H1 (cell line): ENCODE measurements around the gene PTGES2. TPM values are rescaled to one million over a fixed set of nuclear protein-coding genes. Genes with fewer than 3 reads are reported as not detected.

Experiments
- CTCF ChIA-PET: fragments of 300-600 bp; sonication (Branson Sonifier 250); formaldehyde crosslinking; loops from one replicate; lab custom pipeline; 2021; ENCODE audit not compliant: partially characterized antibody; lab: Charles Lee
- POLR2A ChIA-PET: fragments of 300-600 bp; sonication (Branson Sonifier 250); formaldehyde crosslinking; loops from one replicate; lab custom pipeline; 2021; ENCODE audit warnings: inconsistent platforms; ENCODE audit not compliant: partially characterized antibody; lab: Charles Lee
- DNase-seq, 2 experiments: peaks; one replicate each; pipeline versions ENCODE4 v3.0.0 to v3.0.0-alpha.2; 2010 to 2022; ENCODE audit warnings: low spot score in 2 of 2, low read depth in 1 of 2, mixed read lengths in 1 of 2
- FAIRE-seq: peaks from 2 replicates; lab custom pipeline; 2011; peaks lifted over from hg19 to GRCh38; lab: Jason Lieb, UNC
- H2AFZ ChIP-seq: 2 replicates; pipeline ENCODE4 v1.8.1; 2012; ENCODE audit warnings: low read length, inconsistent platforms
- H2AK5ac ChIP-seq: 2 replicates; pipeline ENCODE4 v1.6.1; 2013; ENCODE audit warnings: low read depth, low read length
- H2BK120ac ChIP-seq: replicated peaks from 2 replicates; pipeline ENCODE3; 2013; ENCODE audit warnings: low read depth, low read length, inconsistent platforms
- H2BK12ac ChIP-seq: 2 replicates; pipeline ENCODE4 v1.6.1; 2013; ENCODE audit warnings: low read depth, low read length
- H2BK15ac ChIP-seq: 2 replicates; pipeline ENCODE4 v1.6.1; 2013; ENCODE audit warnings: low read length
- H2BK20ac ChIP-seq: 2 replicates; pipeline ENCODE4 v1.6.1; 2013; ENCODE audit warnings: low read length
- H2BK5ac ChIP-seq: 2 replicates; pipeline ENCODE4 v1.6.1; 2013; ENCODE audit warnings: low read depth, low read length
- H3K14ac ChIP-seq: 2 replicates; pipeline ENCODE4 v1.6.1; 2013; ENCODE audit warnings: inconsistent platforms; ENCODE audit not compliant: insufficient read length
- H3K18ac ChIP-seq: 2 replicates; pipeline ENCODE4 v1.6.1; 2013; ENCODE audit warnings: low read length; ENCODE audit errors: extremely low read depth
- H3K23ac ChIP-seq: 2 replicates; pipeline ENCODE4 v1.6.1; 2013; ENCODE audit warnings: inconsistent platforms; ENCODE audit not compliant: insufficient read length
- H3K23me2 ChIP-seq: 2 replicates; pipeline ENCODE4 v1.6.1; 2013; ENCODE audit warnings: low read depth, low read length
- H3K27ac ChIP-seq: 2 replicates; pipeline ENCODE4 v1.6.1; 2011; ENCODE audit warnings: low read depth, low read length, inconsistent platforms
- H3K27me3 ChIP-seq, 4 experiments: replicated peaks in 1 of 4; 1 replicate in 1 of 4; 2 replicates in 3 of 4; pipeline versions ENCODE4 v1.6.1 to v1.8.1; 2011 to 2013; ENCODE audit warnings: low read length in 3 of 4, mild to moderate bottlenecking in 3 of 4, inconsistent platforms in 2 of 4, mixed read lengths in 2 of 4, moderate library complexity in 1 of 4; ENCODE audit not compliant: control insufficient read depth in 3 of 4, insufficient read depth in 3 of 4; ENCODE audit errors: extremely low read depth in 1 of 4
- H3K36me3 ChIP-seq, 4 experiments: 2 replicates each; pipeline versions ENCODE4 v1.6.1 to v1.8.1; 2011 to 2013; ENCODE audit warnings: mild to moderate bottlenecking in 4 of 4, low read length in 3 of 4, moderate library complexity in 2 of 4, control low read depth in 1 of 4, inconsistent platforms in 1 of 4; ENCODE audit not compliant: insufficient read depth in 4 of 4, control insufficient read depth in 2 of 4
- H3K4ac ChIP-seq: replicated peaks from 2 replicates; pipeline ENCODE3; 2013; ENCODE audit warnings: low read length, low read depth, mixed read lengths, inconsistent platforms; ENCODE audit not compliant: insufficient read length
- H3K4me1 ChIP-seq, 4 experiments: replicated peaks in 1 of 4; 1 replicate in 1 of 4; 2 replicates in 3 of 4; pipeline versions ENCODE4 v1.6.1 to v1.8.1; 2011 to 2013; ENCODE audit warnings: low read length in 3 of 4, inconsistent platforms in 2 of 4, mixed read lengths in 1 of 4; ENCODE audit not compliant: insufficient read depth in 4 of 4, control insufficient read depth in 3 of 4
- H3K4me2 ChIP-seq, 2 experiments: 2 replicates each; pipeline versions ENCODE4 v1.6.1 to v1.8.1; 2011 to 2013; ENCODE audit warnings: low read depth in 2 of 2, low read length in 2 of 2, control low read depth in 1 of 2, inconsistent platforms in 1 of 2, mild to moderate bottlenecking in 1 of 2; ENCODE audit not compliant: insufficient read depth in 1 of 2
- H3K4me3 ChIP-seq, 4 experiments: fragments of 200-600, 300-600 bp in 1 of 4; sonication (generic), shearing (Covaris generic), sonication (Bioruptor Twin) in 1 of 4; 2 replicates each; pipeline versions ENCODE4 v1.5.1 to v1.8.1; 2011 to 2016; ENCODE audit warnings: low read length in 4 of 4, low read depth in 3 of 4, control low read depth in 2 of 4, inconsistent platforms in 2 of 4, mild to moderate bottlenecking in 2 of 4, mixed read lengths in 1 of 4, moderate library complexity in 1 of 4; ENCODE audit not compliant: insufficient read depth in 2 of 4; ENCODE audit errors: extremely low read depth in 1 of 4
- H3K56ac ChIP-seq: replicated peaks from 2 replicates; pipeline ENCODE3; 2013; ENCODE audit warnings: low read depth, mild to moderate bottlenecking, mixed read lengths, low read length, inconsistent platforms; ENCODE audit not compliant: insufficient read length
- H3K79me1 ChIP-seq: 2 replicates; pipeline ENCODE4 v1.6.1; 2013; ENCODE audit warnings: low read depth, low read length, control low read depth
- H3K79me2 ChIP-seq, 2 experiments: 2 replicates each; pipeline versions ENCODE4 v1.6.1 to v1.8.1; 2012 to 2013; ENCODE audit warnings: low read length in 2 of 2, mild to moderate bottlenecking in 2 of 2, inconsistent platforms in 1 of 2; ENCODE audit not compliant: insufficient read depth in 2 of 2, control insufficient read depth in 1 of 2
- H3K9ac ChIP-seq, 4 experiments: replicated peaks in 1 of 4; 1 replicate in 1 of 4; 2 replicates in 3 of 4; pipeline versions ENCODE4 v1.6.1 to v1.8.1; 2011 to 2013; ENCODE audit warnings: low read depth in 3 of 4, low read length in 3 of 4, control low read depth in 2 of 4, mild to moderate bottlenecking in 2 of 4, moderate library complexity in 2 of 4, inconsistent platforms in 1 of 4; ENCODE audit errors: extremely low read depth in 1 of 4
- H3K9me3 ChIP-seq, 2 experiments: 2 replicates each; pipeline versions ENCODE4 v1.6.1 to v1.8.1; 2012 to 2013; ENCODE audit warnings: mild to moderate bottlenecking in 2 of 2, moderate library complexity in 2 of 2, control low read depth in 1 of 2, inconsistent platforms in 1 of 2, low read depth in 1 of 2, low read length in 1 of 2, mixed read lengths in 1 of 2; ENCODE audit not compliant: insufficient read depth in 2 of 2
- H4K20me1 ChIP-seq, 2 experiments: replicated peaks in 1 of 2; 2 replicates each; pipeline versions ENCODE3 to v1.8.1; 2011 to 2013; ENCODE audit warnings: inconsistent platforms in 2 of 2, low read length in 2 of 2, mild to moderate bottlenecking in 1 of 2; ENCODE audit not compliant: insufficient read depth in 2 of 2, control insufficient read depth in 1 of 2
- H4K5ac ChIP-seq: 2 replicates; pipeline ENCODE4 v1.6.1; 2013; ENCODE audit warnings: low read length, low read depth, mixed read lengths, inconsistent platforms; ENCODE audit not compliant: insufficient read length
- H4K8ac ChIP-seq: 2 replicates; pipeline ENCODE4 v1.8.0; 2013; ENCODE audit warnings: mild to moderate bottlenecking, moderate library complexity, low read length, inconsistent platforms; ENCODE audit not compliant: insufficient read depth; ENCODE audit errors: extremely low read depth
- H4K91ac ChIP-seq: replicated peaks from 2 replicates; pipeline ENCODE3; 2013; ENCODE audit warnings: low read length, mixed read lengths, inconsistent platforms; ENCODE audit not compliant: insufficient read length
- ASH2L ChIP-seq: fragments of 200-600, 300-600 bp; sonication (generic); IDR thresholded peaks from one replicate; pipeline ENCODE4 v1.7.1; 2017; ENCODE audit warnings: low read length
- EZH2 ChIP-seq: fragments of 200-600 bp; sonication (generic); IDR thresholded peaks from 2 replicates; pipeline ENCODE4 v1.7.1; 2012; ENCODE audit warnings: low read depth, mild to moderate bottlenecking, moderate library complexity, low read length, inconsistent platforms; ENCODE audit not compliant: severe bottlenecking
- FOSL1 ChIP-seq: IDR thresholded peaks from 2 replicates; pipeline ENCODE4 v1.6.1; 2011; ENCODE audit warnings: mild to moderate bottlenecking, low read depth, low read length, moderate library complexity; ENCODE audit not compliant: insufficient read depth
- GTF2F1 ChIP-seq: IDR thresholded peaks from 2 replicates; pipeline ENCODE4 v1.6.1; 2012; ENCODE audit warnings: low read depth, low read length, improper control_type of control experiment, borderline replicate concordance
- KDM5A ChIP-seq: fragments of 200-600 bp; IDR thresholded peaks from 2 replicates; pipeline ENCODE4 v1.7.1; 2012; ENCODE audit warnings: mild to moderate bottlenecking, low read length, inconsistent platforms, mixed read lengths
- SP2 ChIP-seq: IDR thresholded peaks from 2 replicates; pipeline ENCODE4 v1.6.1; 2012; ENCODE audit warnings: mild to moderate bottlenecking, low read length, inconsistent platforms
- SRF ChIP-seq: IDR thresholded peaks from 2 replicates; pipeline ENCODE4 v1.6.1; 2011; ENCODE audit warnings: mild to moderate bottlenecking, low read depth, low read length, moderate library complexity
- TAF7 ChIP-seq: optimal IDR thresholded peaks from 2 replicates; pipeline ENCODE3; 2011; ENCODE audit warnings: low read depth, mild to moderate bottlenecking, inconsistent platforms, low read length, moderate library complexity, borderline replicate concordance
- TEAD4 ChIP-seq: IDR thresholded peaks from 2 replicates; pipeline ENCODE4 v1.6.1; 2012; ENCODE audit warnings: low read depth, low read length, inconsistent platforms, mixed read lengths
- YY1 ChIP-seq: IDR thresholded peaks from 2 replicates; pipeline ENCODE4 v1.6.1; 2011; ENCODE audit warnings: low read depth, mild to moderate bottlenecking, low read length
- WGBS, 2 experiments: shearing (Covaris generic) in 1 of 2; methylation state at CpG; one replicate each; pipeline versions ENCODE4 v1.1.6 to v1.1.7; 2013 to 2015; ENCODE audit warnings: low lambda C conversion rate in 2 of 2, mixed read lengths in 2 of 2, inconsistent platforms in 1 of 2, low coverage in 1 of 2, missing lambda C conversion rate in 1 of 2; ENCODE audit not compliant: insufficient replicate concordance in 2 of 2, insufficient coverage in 1 of 2, insufficient read length in 1 of 2; ENCODE audit errors: extremely low coverage in 1 of 2, missing lambda C conversion rate in 1 of 2; 5-methylcytosine and 5-hydroxymethylcytosine counted together
- polyA plus RNA-seq, 7 experiments: library from polyadenylated mRNA; depleted of rRNA in 3 of 7; stranded (reverse) in 5 of 7; unstranded in 2 of 7; fragments of >200 nt in 5 of 7; fragments of 200-250 nt in 2 of 7; gene quantifications; 1 replicate in 5 of 7; 2 replicates in 1 of 7; 4 replicates in 1 of 7; pipeline versions ENCODE4 v1.2.1 to v1.2.3, GENCODE V29; 2011 to 2013; ENCODE audit warnings: missing spikeins in 2 of 7, mixed read lengths in 2 of 7
- total RNA-seq: library from RNA; stranded (reverse); fragmentation: NEBNext Ultra II Directional; extraction: Animal tissue kit (Norgen Biotek cat#: 25700); gene quantifications from 2 replicates; pipeline ENCODE4 v1.2.1, GENCODE V29; 2021

The PTGES2 gene
- total and polyA plus RNA-seq, 2 of the 8 experiments (the other 6 are each of a cell fraction or from before 2014, with no cell fraction given): 80.7 to 81.2 TPM

GRCh38 chr9:128163027-128163515 lies 35.5 kb upstream of the PTGES2 start:
- ChIA-PET CTCF (interaction anchor here (1.0 to 1.6 kb wide), 2 partner anchors 13 to 21 kb away, joined by 4 read pairs; no protein-coding TSS in a partner anchor), POLR2A (interaction anchor here (0.6 to 5.1 kb wide), 9 partner anchors 12 to 766 kb away, joined by 3 to 21 read pairs (median 4); partner anchors contain the start of gene PTGES2)
- no peak overlapping the region for H3K4me3 ChIP-seq
- no peak overlapping the region for H3K23ac ChIP-seq
- no peak overlapping the region for H2BK12ac ChIP-seq
- no peak overlapping the region for H2BK20ac ChIP-seq
- no peak overlapping the region for H2BK120ac ChIP-seq
- H2AK5ac ChIP-seq: no peak overlapping the region
- no peaks in the 10 kb centered on the region for H3K27me3 ChIP-seq
- no peak overlapping the region; the same call in 1 of the 2 replicates for H3K27ac ChIP-seq
- H3K79me2 ChIP-seq: peaks cover 0 to 4% of the 10 kb centered on the region in 2 experiments; a peak in 1 of 4 replicates
- no peak overlapping the region for H3K18ac ChIP-seq
- WGBS, 2 experiments: 92% methylated on average over 6 of the region's 6 CpGs; no CpG with 5 or more reads in 1 of the 2 experiments
- H3K79me1 ChIP-seq: 0 out of 2 replicates have a peak, but pooled peaks cover 8% of the 10 kb centered on the region
- H3K14ac ChIP-seq: no peak overlapping the region
- H4K8ac ChIP-seq: no peak overlapping the region
- no peak for TF ChIP-seq SP2
- TF ChIP-seq ASH2L: no peak
- TF ChIP-seq EZH2: no peak
- TF ChIP-seq TEAD4: no peak
- no peak for TF ChIP-seq YY1
- TF ChIP-seq TAF7: no peak
- TF ChIP-seq SRF: no peak
- no peak for TF ChIP-seq KDM5A
- TF ChIP-seq FOSL1: no peak
- no peak for TF ChIP-seq GTF2F1
- H2BK15ac ChIP-seq: no peak overlapping the region
- peaks cover 2 to 39% (median 14%) of the 10 kb centered on the region in 4 experiments; a peak in 7 of 8 replicates for H3K36me3 ChIP-seq
- peaks cover 5% of the 10 kb centered on the region; the same call in 1 of the 2 replicates for H3K23me2 ChIP-seq
- H3K4me1 ChIP-seq: peaks cover 0 to 11% (median 1%) of the 10 kb centered on the region in 4 experiments; a peak in 4 of 7 replicates
- H2BK5ac ChIP-seq: no peak overlapping the region
- no peak overlapping the region for H3K4ac ChIP-seq
- H3K9me3 ChIP-seq: no peaks in the 10 kb centered on the region
- H3K9ac ChIP-seq: no peak overlapping the region
- H4K5ac ChIP-seq: no peak overlapping the region
- no peak overlapping the region for H3K56ac ChIP-seq
- H4K91ac ChIP-seq: no peak overlapping the region
- no peak overlapping the region for H2AFZ ChIP-seq
- H4K20me1 ChIP-seq: peaks cover 0 to 4% of the 10 kb centered on the region in 2 experiments
- FAIRE-seq: no peak
- H3K4me2 ChIP-seq: no peak overlapping the region
- no peak for DNase-seq
